CD4-positive, alpha-beta T cell (primary cell): ENCODE measurements around the gene HS6ST3. TPM values are rescaled to one million over a fixed set of nuclear protein-coding genes. Genes with fewer than 3 reads are reported as not detected.

Source experiments
- ATAC-seq: fragments of 200-7000 bp; cut with Tn5 transposase; one replicate; pipeline ENCODE4 v1.10.0; 2022; ENCODE audit warnings: mild to moderate bottlenecking; ENCODE audit not compliant: poor library complexity
- CTCF ChIA-PET: fragments of 350-600 bp; sonication (Branson Sonifier 250); formaldehyde crosslinking; loops from one replicate; lab custom pipeline; 2021; ENCODE audit warnings: antibody characterized with exemption, inconsistent platforms; lab: Charles Lee
- POLR2A ChIA-PET: fragments of 350-600 bp; sonication (Branson Sonifier 250); formaldehyde crosslinking; loops from one replicate; lab custom pipeline; 2021; ENCODE audit warnings: antibody characterized with exemption, inconsistent platforms; lab: Charles Lee
- DNase-seq, 14 experiments: peaks; one replicate each; pipeline ENCODE4 v3.0.0-alpha.2; 2013 to 2020; ENCODE audit warnings: mixed read lengths in 2 of 14
- H3K27ac ChIP-seq, 2 donors: one replicate each; pipeline versions ENCODE4 v1.5.1 to v1.7.0; 2013; ENCODE audit warnings: low read length in 2 of 2, low read depth in 1 of 2, mild to moderate bottlenecking in 1 of 2
- H3K27me3 ChIP-seq, 2 experiments: 1 replicate in 1 of 2; 2 replicates in 1 of 2; pipeline versions ENCODE4 v1.6.1 to v1.7.0; 2013; ENCODE audit warnings: low read length in 2 of 2, control low read depth in 1 of 2, mild to moderate bottlenecking in 1 of 2, moderate library complexity in 1 of 2; ENCODE audit not compliant: insufficient read depth in 2 of 2, control insufficient read depth in 1 of 2
- H3K36me3 ChIP-seq: one replicate; pipeline ENCODE4 v1.6.1; 2013; ENCODE audit warnings: low read length, control low read depth; ENCODE audit not compliant: insufficient read depth
- H3K4me1 ChIP-seq: one replicate; pipeline ENCODE4 v1.6.1; 2013; ENCODE audit warnings: low read length, control low read depth; ENCODE audit not compliant: insufficient read depth
- H3K4me3 ChIP-seq: one replicate; pipeline ENCODE4 v1.5.1; 2013; ENCODE audit warnings: mild to moderate bottlenecking, low read length, moderate library complexity
- H3K9me3 ChIP-seq, 2 experiments: 1 replicate in 1 of 2; 2 replicates in 1 of 2; pipeline versions ENCODE4 v1.6.1 to v1.7.0; 2013; ENCODE audit warnings: low read length in 2 of 2, mild to moderate bottlenecking in 2 of 2, control low read depth in 1 of 2, moderate library complexity in 1 of 2; ENCODE audit not compliant: control insufficient read depth in 1 of 2, insufficient read depth in 1 of 2
- H3K27ac Mint-ChIP-seq: one replicate; pipeline ENCODE4 v1.8.0; 2020; ENCODE audit warnings: mixed read lengths
- H3K27me3 Mint-ChIP-seq: one replicate; pipeline ENCODE4 v1.8.0; 2021; ENCODE audit warnings: mixed read lengths
- H3K36me3 Mint-ChIP-seq: one replicate; pipeline ENCODE4 v1.8.0; 2021; ENCODE audit warnings: low read depth, mixed read lengths
- H3K4me1 Mint-ChIP-seq: one replicate; pipeline ENCODE4 v1.8.0; 2021; ENCODE audit warnings: low read depth, mixed read lengths
- H3K4me3 Mint-ChIP-seq: one replicate; pipeline ENCODE4 v1.8.0; 2020; ENCODE audit warnings: mild to moderate bottlenecking, mixed read lengths
- H3K9me3 Mint-ChIP-seq: one replicate; pipeline ENCODE4 v1.8.0; 2020; ENCODE audit warnings: mixed read lengths
- intact Hi-C, 2 experiments: fragments of 100-400 bp; cut with DNase I in 1 of 2; cut with micrococcal nuclease in 1 of 2; formaldehyde crosslinking; loops; one replicate each; pipeline versions ENCODE4 v1.15.1 to v1.9.0; 2023 to 2025; cut with DNase I, micrococcal nuclease
- total RNA-seq, 174 experiments: library from RNA in 2 of 174; stranded (reverse) in 2 of 174; gene quantifications; one replicate each; pipeline ENCODE4 v1.2.3 and lab custom pipeline; 2021 to 2026
- TF ChIP-seq, protein P1 (sequence below): fragments of 200-600 bp; IDR thresholded peaks from one replicate; pipeline ENCODE4 v1.8.0; 2022; ENCODE audit warnings: antibody characterized with exemption, mild to moderate bottlenecking

HS6ST3 gene
- total RNA-seq, 2 experiments from 2014 or later, result not detected

DNA sequence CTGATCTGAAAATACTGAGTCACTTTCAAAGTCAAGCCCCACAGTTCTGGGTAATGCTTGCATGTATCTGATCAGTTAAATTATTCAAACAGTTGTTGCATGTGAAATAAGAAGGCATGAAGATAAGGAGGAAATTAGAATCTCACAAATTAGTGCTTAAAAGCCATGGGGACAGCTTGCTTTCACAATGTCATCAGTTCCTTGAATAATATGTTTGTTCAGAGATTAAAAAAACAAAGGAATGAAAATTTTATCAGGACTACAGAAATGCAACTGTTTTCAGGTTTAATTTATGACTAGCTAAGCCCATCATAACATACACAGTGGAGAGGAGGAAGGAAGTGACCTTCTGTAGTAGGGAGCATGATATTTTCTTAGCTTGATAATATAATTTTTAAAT lies 754.3 kb downstream of the HS6ST3 start:
- intact Hi-C loops, result no loop called here
- no peaks in the 10 kb centered on the region for H3K27me3 ChIP-seq
- H3K4me3 Mint-ChIP-seq, result no peak overlapping the region
- H3K4me1 Mint-ChIP-seq, result no peaks in the 10 kb centered on the region
- DNase-seq, result no peak
- no peaks in the 10 kb centered on the region for H3K27me3 Mint-ChIP-seq
- no peaks in the 10 kb centered on the region for H3K4me1 ChIP-seq
- H3K27ac Mint-ChIP-seq, result no peak overlapping the region
- H3K36me3 ChIP-seq, result no peaks in the 10 kb centered on the region
- H3K4me3 ChIP-seq, result no peak overlapping the region
- ChIA-PET CTCF (no interaction called here), POLR2A (no interaction called here)
- peaks cover 2% of the 10 kb centered on the region for H3K9me3 Mint-ChIP-seq
- no peak for ATAC-seq
- TF ChIP-seq, protein P1, sequence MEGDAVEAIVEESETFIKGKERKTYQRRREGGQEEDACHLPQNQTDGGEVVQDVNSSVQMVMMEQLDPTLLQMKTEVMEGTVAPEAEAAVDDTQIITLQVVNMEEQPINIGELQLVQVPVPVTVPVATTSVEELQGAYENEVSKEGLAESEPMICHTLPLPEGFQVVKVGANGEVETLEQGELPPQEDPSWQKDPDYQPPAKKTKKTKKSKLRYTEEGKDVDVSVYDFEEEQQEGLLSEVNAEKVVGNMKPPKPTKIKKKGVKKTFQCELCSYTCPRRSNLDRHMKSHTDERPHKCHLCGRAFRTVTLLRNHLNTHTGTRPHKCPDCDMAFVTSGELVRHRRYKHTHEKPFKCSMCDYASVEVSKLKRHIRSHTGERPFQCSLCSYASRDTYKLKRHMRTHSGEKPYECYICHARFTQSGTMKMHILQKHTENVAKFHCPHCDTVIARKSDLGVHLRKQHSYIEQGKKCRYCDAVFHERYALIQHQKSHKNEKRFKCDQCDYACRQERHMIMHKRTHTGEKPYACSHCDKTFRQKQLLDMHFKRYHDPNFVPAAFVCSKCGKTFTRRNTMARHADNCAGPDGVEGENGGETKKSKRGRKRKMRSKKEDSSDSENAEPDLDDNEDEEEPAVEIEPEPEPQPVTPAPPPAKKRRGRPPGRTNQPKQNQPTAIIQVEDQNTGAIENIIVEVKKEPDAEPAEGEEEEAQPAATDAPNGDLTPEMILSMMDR, result no peak
- no peak overlapping the region for H3K27ac ChIP-seq
- no peaks in the 10 kb centered on the region for H3K36me3 Mint-ChIP-seq
- no peaks in the 10 kb centered on the region for H3K9me3 ChIP-seq

DNA sequence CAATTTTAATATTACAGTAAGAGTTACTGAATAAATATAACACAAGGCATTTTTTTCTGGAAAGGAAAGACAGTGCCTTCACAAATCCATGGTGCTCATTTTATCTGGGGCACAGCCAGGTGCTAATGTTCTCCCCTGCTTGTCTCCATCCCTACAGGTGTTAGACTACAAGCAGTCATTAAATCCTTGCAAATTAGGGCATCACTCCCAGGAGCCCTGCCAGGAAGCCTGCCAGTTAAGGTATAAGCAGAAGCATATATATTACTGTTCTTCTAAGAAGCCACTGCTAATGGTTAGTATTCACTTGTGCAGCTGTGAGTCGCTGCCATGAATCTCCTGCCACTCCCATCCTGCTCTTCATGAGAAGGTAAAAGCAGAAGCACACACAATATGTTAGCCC lies 754.7 kb downstream of the HS6ST3 start:
- intact Hi-C loops, result no loop called here
- no peaks in the 10 kb centered on the region for H3K4me1 ChIP-seq
- H3K27me3 ChIP-seq, result no peaks in the 10 kb centered on the region
- no peaks in the 10 kb centered on the region for H3K36me3 ChIP-seq
- POLR2A ChIA-PET, result no interaction called here
- ATAC-seq (no peak), DNase-seq (no peak)
- TF ChIP-seq, protein P1, result no peak
- H3K27ac ChIP-seq, result no peak overlapping the region
- CTCF ChIA-PET, result no interaction called here
- H3K9me3 ChIP-seq, result no peaks in the 10 kb centered on the region
- H3K27ac Mint-ChIP-seq, result no peak overlapping the region
- no peaks in the 10 kb centered on the region for H3K27me3 Mint-ChIP-seq
- no peaks in the 10 kb centered on the region for H3K36me3 Mint-ChIP-seq
- no peak overlapping the region for H3K4me3 Mint-ChIP-seq
- H3K9me3 Mint-ChIP-seq, result peaks cover 2% of the 10 kb centered on the region
- H3K4me1 Mint-ChIP-seq, result no peaks in the 10 kb centered on the region
- H3K4me3 ChIP-seq, result no peak overlapping the region

DNA sequence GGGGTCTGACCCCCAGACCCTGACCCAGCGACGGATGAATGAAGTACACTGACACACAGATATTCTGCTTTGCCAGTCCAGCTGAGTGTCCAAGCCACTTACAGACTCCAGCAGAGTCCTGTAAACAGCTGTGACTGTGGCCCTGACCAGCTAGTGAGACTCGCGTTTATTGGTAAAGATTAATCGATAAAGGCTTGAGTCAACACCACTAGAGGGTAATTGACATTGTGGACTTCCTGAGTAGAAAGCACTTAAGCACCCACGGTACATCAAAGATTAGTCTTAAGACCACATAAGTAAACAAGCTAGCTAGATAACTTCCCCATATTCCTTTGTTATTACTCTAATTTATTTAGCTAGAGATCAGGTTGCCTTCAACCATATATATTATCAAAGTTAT lies 758.4 kb downstream of the HS6ST3 start:
- ATAC-seq (no peak), DNase-seq (no peak)
- TF ChIP-seq, protein P1, result no peak
- intact Hi-C loops, result no loop called here
- ChIA-PET POLR2A (no interaction called here), CTCF (no interaction called here)
- Histone ChIP-seq H3K36me3 (no peaks in the 10 kb centered on the region), H3K4me1 (no peaks in the 10 kb centered on the region), H3K27me3 (no peaks in the 10 kb centered on the region), H3K9me3 (peaks cover 0 to 3% of the 10 kb centered on the region in 2 experiments), H3K4me3 (no peak overlapping the region), H3K27ac (no peak overlapping the region)
- Mint-ChIP-seq H3K4me1 (no peaks in the 10 kb centered on the region), H3K27ac (no peak overlapping the region), H3K9me3 (peaks cover 4% of the 10 kb centered on the region), H3K36me3 (no peaks in the 10 kb centered on the region), H3K27me3 (no peaks in the 10 kb centered on the region), H3K4me3 (no peak overlapping the region)
